ENCODE results near the gene IMPDH1.

The IMPDH1 gene

DNA sequence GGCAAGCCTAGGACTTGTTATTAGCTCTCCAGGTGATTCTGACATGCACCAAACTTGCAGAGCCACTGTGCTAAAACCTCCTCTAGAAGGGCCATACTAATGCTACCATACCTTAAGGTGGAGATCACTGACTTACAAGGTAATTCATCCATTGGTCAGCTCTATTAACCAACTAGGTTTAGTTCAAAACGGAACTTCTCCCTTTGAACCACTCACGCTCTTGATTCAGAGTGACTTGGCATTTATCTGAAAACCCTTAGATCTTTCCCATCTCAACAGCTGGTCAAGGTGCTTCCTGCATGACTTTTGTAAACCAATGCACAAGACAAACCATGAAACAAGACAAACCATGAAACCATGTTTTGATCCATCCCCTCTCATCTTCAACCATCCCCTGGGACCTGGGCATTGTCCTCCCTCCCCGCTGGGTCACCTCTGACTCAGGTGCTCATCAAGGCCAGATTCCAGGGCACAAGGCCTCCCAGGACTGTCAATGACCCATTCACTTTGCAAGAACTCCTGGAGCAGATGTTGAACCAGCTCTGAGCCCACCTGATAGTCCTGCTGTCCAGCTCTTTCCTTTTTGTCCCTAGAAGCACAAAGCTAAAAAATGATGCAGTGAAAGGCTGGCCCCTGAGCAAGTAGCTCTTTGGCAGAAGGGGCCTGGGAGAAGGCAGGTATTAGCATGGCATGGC, 18.8 kb downstream of the IMPDH1 start:
- no peak overlapping the region for H3K4me3 ChIP-seq (ENCODE audit: low read length)
- no peak overlapping the region for H3K9ac ChIP-seq (ENCODE audit: low read depth, low read length)
- peaks cover 31% of the 10 kb centered on the region for H3K36me3 ChIP-seq (ENCODE audit: insufficient read depth, low read length)
- no peaks in the 10 kb centered on the region for H3K4me1 ChIP-seq (ENCODE audit: control insufficient read depth, insufficient read depth, low read length)
- no peaks in the 10 kb centered on the region for H3K9me3 ChIP-seq (replicated peaks; ENCODE audit: low read length)
- no peak overlapping the region for H3K4me2 ChIP-seq (ENCODE audit: low read length)
- peaks cover 5% of the 10 kb centered on the region for H3K27me3 ChIP-seq (ENCODE audit: control insufficient read depth, insufficient read depth, low read length)

DNA sequence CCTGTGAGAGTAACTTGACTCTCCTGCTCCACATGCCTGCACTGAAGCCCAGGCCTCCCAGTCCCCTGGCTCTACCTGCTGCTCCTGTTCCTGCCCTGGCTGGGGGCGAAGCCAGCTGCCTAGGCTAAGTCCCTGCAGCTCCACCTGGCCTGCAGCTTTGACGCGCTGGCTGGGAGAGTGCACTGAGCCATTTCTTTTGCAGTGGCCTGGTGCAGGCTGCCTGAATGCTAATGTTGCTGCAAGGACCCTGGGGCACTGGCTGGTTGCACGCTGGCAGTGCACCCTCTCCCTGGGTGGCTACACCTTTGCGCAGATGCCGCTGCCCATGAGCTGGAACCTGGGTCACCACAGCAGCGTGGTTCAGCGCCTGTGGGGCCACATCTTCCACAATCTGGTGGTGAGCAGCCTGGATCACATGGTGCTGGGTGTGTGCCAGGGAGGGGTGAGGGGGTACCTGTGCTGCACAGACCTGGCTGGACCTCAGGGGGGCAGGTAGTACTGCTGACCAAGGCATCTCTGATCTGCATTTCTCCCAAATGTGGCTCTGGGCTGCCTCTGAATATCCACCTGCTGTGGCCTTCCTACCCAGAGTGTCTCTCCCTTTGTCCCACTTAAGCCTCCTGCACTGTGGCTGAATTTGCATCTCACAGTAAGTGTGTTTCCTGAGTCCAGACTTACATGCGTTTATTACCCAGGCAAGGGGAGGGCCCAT, 20.0 kb downstream of the IMPDH1 start:
- H3K27me3 ChIP-seq (ENCODE audit: control insufficient read depth, insufficient read depth, low read length) = peaks cover 5% of the 10 kb centered on the region

DNA sequence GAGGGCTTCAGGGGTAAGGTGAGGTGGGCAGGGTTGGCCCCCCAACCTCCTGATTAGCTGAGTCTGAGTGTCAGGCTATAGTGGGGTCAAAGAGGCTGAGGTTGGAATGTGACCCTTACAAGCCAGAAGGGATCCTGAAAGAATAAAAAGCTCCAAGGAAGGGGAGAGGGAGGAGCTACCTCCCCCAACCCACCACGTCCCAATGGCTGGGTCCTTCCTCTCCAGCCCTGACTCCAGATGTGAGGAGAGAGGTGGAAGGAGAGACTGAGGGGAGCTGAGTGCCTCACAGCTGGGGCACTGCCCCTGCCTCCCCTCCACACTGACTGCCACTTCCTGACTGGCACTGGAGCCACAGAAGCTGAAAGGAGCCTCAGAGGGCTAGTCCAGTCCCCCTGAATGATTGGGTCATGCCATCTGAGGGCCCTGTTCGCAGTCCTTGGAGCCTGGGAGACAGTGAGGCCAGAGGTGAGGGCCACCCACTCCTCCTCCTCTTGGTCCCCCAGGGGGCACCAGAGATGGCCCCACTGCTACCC, 20.6 kb downstream of the IMPDH1 start:
- Histone ChIP-seq H3K4me2 (ENCODE audit: low read length) (no peak overlapping the region), H3K4me3 (ENCODE audit: low read length) (no peak overlapping the region), H3K36me3 (ENCODE audit: insufficient read depth, low read length) (peaks cover 14% of the 10 kb centered on the region), H3K9me3 (replicated peaks; ENCODE audit: low read length) (no peaks in the 10 kb centered on the region), H3K9ac (ENCODE audit: low read depth, low read length) (no peak overlapping the region), H3K27me3 (ENCODE audit: control insufficient read depth, insufficient read depth, low read length) (peaks cover 5% of the 10 kb centered on the region), H3K4me1 (ENCODE audit: control insufficient read depth, insufficient read depth, low read length) (no peaks in the 10 kb centered on the region)

More for the DNA sequence above, 20.0 kb downstream of the IMPDH1 start:
- H3K9ac ChIP-seq (ENCODE audit: low read depth, low read length) = no peak overlapping the region
- H3K36me3 ChIP-seq (ENCODE audit: insufficient read depth, low read length) = peaks cover 19% of the 10 kb centered on the region
- no peaks in the 10 kb centered on the region for H3K9me3 ChIP-seq (replicated peaks; ENCODE audit: low read length)
- H3K4me2 ChIP-seq (ENCODE audit: low read length) = no peak overlapping the region
- no peak overlapping the region for H3K4me3 ChIP-seq (ENCODE audit: low read length)
- H3K4me1 ChIP-seq (ENCODE audit: control insufficient read depth, insufficient read depth, low read length) = no peaks in the 10 kb centered on the region

DNA sequence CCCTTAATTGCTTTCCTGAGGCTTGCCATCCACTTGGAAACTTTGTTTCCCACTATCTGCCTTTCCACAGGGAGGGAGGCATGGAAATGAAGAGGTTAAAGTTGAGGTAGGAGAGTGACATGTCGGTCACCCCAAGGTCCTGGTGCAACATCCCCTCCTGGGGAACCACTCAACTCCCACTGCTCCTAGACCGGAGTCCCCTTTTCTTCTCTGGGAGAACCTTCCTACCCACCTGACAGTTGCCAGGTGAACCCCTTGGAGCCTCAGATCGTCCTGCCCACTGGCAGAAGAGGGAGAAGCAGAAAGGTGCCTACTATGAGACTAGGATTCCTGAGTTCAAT, 21.7 kb downstream of the IMPDH1 start:
- Histone ChIP-seq H3K36me3 (ENCODE audit: insufficient read depth, low read length) (peaks cover 8% of the 10 kb centered on the region), H3K4me1 (ENCODE audit: control insufficient read depth, insufficient read depth, low read length) (peaks cover 5% of the 10 kb centered on the region), H3K4me2 (ENCODE audit: low read length) (no peak overlapping the region), H3K27me3 (ENCODE audit: control insufficient read depth, insufficient read depth, low read length) (peaks cover 5% of the 10 kb centered on the region), H3K4me3 (ENCODE audit: low read length) (no peak overlapping the region), H3K9me3 (replicated peaks; ENCODE audit: low read length) (no peaks in the 10 kb centered on the region), H3K9ac (ENCODE audit: low read depth, low read length) (no peak overlapping the region)

DNA sequence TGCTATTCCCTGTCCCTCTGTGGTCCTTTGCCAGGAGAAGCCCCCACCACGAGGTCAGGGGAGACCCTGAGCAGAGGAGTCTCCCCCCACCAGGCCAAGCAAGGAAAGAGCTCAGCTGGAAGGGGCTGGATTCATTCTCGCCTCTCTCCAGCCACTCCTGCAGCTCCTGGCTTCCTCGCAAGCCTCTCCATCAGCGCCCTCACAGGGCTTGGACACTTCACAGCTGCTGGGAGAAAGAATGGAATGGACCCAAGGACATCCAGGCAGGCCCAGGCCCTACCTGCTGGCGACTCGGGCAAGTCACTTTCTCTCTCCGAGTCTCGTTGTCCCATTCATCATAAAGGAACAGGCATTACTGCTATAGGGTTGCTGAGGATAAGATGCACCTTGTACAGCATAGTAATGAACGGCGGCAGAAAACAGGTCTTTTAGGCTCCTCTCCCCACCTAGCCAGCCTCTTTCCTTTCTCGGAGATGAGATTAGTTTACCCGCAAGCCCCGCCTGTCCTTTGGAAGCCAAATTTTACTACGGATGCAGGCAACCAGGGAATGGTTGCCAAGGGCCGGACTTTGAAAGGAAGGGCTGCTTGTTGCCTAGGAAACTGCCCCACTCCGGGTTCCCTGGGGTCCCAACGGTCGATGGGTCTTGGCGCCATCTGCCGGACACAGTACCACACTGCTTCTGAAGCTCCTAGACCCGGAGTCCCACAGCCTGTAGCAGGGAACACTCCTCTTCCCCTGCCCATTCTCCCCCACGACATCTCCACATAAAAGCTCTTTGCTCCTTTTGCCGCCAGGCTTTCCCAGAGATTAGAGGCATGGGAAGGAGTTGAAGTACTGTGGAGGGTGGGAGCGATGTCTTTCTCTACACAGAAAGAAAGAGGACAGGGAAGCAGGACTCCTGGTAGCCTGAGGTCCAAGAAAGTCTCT, 22.3 kb downstream of the IMPDH1 start:
- Histone ChIP-seq H3K9ac (ENCODE audit: low read depth, low read length) (no peak overlapping the region), H3K36me3 (ENCODE audit: insufficient read depth, low read length) (peaks cover 8% of the 10 kb centered on the region), H3K4me3 (ENCODE audit: low read length) (no peak overlapping the region), H3K9me3 (replicated peaks; ENCODE audit: low read length) (no peaks in the 10 kb centered on the region), H3K4me2 (ENCODE audit: low read length) (no peak overlapping the region), H3K27me3 (ENCODE audit: control insufficient read depth, insufficient read depth, low read length) (peaks cover 5% of the 10 kb centered on the region), H3K4me1 (ENCODE audit: control insufficient read depth, insufficient read depth, low read length) (peaks cover 5% of the 10 kb centered on the region)

DNA sequence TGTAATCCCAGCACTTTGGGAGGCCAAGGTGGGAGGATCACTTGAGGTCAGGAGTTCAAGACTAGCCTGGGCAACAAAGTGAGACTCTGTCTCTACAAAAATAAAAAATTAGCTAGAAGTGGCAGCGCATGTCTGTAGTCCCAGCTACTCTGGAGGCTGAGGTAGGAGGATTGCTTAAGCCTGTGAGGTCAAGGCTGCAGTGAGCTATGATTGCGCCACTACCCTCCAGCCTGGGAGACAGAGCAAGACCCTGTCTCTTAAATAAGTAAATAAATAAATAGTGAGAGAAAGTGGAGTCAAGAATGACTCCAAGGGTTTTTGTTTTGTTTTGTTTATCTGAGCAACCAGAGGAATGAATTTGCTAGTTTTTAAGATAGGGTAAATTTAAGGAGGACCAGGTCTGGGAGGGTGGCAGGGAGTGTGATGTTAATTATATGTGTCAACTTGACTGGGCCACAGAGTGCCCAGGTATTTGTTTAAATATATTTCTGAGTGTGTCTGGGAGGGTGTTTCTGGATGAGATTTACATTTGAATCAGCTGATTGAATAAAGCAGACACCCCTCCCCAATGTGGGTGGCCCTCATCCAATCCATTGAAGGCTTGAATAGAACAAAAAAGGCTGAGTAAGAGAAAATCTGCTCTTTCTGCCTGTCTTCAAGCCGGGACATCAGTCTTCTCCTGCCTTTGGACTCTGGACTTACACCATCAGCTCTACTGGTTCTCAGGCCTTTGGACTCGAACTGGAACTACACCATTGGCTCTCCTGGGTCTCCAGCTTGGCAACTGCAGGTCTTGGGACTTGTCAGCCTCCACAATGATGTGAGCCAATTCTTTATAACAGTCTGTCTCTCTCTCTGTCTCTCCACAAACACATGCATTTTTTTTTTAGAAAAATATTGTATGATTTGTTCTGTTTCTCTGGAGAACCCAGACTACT, 23.5 kb downstream of the IMPDH1 start:
- H3K4me3 ChIP-seq (ENCODE audit: low read length) = no peak overlapping the region
- H3K4me1 ChIP-seq (ENCODE audit: control insufficient read depth, insufficient read depth, low read length) = peaks cover 5% of the 10 kb centered on the region
- H3K36me3 ChIP-seq (ENCODE audit: insufficient read depth, low read length) = peaks cover under 1% of the 10 kb centered on the region
- H3K9ac ChIP-seq (ENCODE audit: low read depth, low read length) = no peak overlapping the region
- H3K27me3 ChIP-seq (ENCODE audit: control insufficient read depth, insufficient read depth, low read length) = peaks cover 5% of the 10 kb centered on the region
- H3K9me3 ChIP-seq (replicated peaks; ENCODE audit: low read length) = no peaks in the 10 kb centered on the region
- H3K4me2 ChIP-seq (ENCODE audit: low read length) = no peak overlapping the region

DNA sequence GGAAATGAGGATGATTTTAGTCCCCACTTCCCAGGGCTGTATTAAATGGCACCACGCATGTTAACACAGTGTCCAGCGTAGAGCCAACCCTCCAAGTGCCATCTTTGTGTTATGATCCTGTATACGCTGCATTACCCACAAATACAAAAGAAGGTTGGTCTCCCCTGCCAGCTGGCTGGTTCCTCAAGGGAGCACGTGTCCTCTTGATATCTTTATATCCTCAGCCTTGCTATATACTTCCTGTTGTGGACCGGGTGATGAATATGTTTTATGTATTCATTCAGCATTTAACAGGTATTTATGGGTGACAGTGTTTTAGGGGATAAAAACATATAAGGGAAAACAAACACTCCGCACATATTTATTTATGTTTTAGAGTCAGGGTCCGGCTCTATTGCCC, 25.1 kb downstream of the IMPDH1 start:
- no peak overlapping the region for H3K9ac ChIP-seq (ENCODE audit: low read depth, low read length)
- peaks cover 5% of the 10 kb centered on the region for H3K27me3 ChIP-seq (ENCODE audit: control insufficient read depth, insufficient read depth, low read length)
- H3K9me3 ChIP-seq (replicated peaks; ENCODE audit: low read length) = no peaks in the 10 kb centered on the region
- no peak overlapping the region for H3K4me3 ChIP-seq (ENCODE audit: low read length)
- H3K4me2 ChIP-seq (ENCODE audit: low read length) = no peak overlapping the region
- H3K36me3 ChIP-seq (ENCODE audit: insufficient read depth, low read length) = no peaks in the 10 kb centered on the region
- peaks cover 5% of the 10 kb centered on the region for H3K4me1 ChIP-seq (ENCODE audit: control insufficient read depth, insufficient read depth, low read length)

DNA sequence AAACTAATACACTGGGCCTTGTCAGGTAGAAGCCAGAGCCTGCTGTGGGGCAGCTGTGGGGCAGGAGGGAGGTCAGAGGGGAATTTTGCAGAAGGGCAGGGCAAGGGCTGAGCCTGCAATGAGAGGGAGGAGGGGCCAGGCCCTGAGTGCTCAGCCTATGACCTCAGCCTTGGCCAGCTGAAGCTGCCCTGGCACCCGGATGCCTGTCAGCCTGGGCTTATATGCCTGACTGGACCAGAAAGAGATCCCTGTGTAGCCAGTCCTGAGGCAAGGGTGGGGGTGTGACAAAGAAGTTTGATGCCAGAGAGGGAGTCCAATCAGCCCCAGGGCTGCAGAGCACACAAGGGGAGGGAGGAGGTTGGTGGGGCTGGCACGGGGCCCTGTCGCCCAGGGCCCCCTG, 26.0 kb downstream of the IMPDH1 start:
- no peak overlapping the region for H3K4me3 ChIP-seq (ENCODE audit: low read length)
- H3K9me3 ChIP-seq (replicated peaks; ENCODE audit: low read length) = no peaks in the 10 kb centered on the region
- peaks cover 6% of the 10 kb centered on the region for H3K27me3 ChIP-seq (ENCODE audit: control insufficient read depth, insufficient read depth, low read length)
- no peak overlapping the region for H3K4me2 ChIP-seq (ENCODE audit: low read length)
- H3K4me1 ChIP-seq (ENCODE audit: control insufficient read depth, insufficient read depth, low read length) = peaks cover 5% of the 10 kb centered on the region
- H3K36me3 ChIP-seq (ENCODE audit: insufficient read depth, low read length) = no peaks in the 10 kb centered on the region
- no peak overlapping the region for H3K9ac ChIP-seq (ENCODE audit: low read depth, low read length)

DNA sequence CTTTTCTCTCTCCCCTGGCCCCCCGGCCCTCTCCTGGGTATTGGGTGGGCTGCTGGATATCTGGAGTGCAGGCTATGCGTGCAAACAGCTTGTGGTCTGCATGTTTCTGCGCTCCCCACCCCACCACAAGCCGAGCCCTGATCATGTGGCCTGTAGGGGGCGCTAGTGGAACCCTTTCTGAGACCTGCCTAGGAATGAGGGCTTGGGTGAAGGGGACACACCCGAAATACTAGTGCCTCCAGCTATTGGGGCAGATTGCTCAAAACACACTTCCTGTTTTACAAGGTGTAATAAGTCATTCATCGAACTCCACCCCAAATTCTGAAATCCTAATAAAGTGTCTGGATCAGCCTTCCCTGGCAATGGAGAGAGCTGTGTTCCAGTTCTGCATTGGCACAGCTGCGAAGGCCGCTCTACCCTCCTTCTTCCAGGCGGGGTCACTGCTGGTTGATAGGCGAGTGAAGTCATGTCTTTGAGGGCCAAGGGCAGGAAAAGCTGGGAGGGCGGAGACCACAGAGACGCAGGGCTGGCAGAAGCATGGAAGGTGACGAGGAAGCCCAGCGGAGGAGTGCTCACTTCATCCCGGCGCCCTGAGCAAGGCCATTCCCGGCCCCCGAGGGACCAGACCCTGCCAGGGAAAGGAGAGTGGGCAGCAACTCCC, 28.5 kb downstream of the IMPDH1 start:
- Histone ChIP-seq H3K36me3 (ENCODE audit: insufficient read depth, low read length) (no peaks in the 10 kb centered on the region), H3K4me3 (ENCODE audit: low read length) (no peak overlapping the region), H3K4me2 (ENCODE audit: low read length) (no peak overlapping the region), H3K9me3 (replicated peaks; ENCODE audit: low read length) (no peaks in the 10 kb centered on the region), H3K27me3 (ENCODE audit: control insufficient read depth, insufficient read depth, low read length) (peaks cover 10% of the 10 kb centered on the region), H3K9ac (ENCODE audit: low read depth, low read length) (no peak overlapping the region), H3K4me1 (ENCODE audit: control insufficient read depth, insufficient read depth, low read length) (peaks cover 5% of the 10 kb centered on the region)

DNA sequence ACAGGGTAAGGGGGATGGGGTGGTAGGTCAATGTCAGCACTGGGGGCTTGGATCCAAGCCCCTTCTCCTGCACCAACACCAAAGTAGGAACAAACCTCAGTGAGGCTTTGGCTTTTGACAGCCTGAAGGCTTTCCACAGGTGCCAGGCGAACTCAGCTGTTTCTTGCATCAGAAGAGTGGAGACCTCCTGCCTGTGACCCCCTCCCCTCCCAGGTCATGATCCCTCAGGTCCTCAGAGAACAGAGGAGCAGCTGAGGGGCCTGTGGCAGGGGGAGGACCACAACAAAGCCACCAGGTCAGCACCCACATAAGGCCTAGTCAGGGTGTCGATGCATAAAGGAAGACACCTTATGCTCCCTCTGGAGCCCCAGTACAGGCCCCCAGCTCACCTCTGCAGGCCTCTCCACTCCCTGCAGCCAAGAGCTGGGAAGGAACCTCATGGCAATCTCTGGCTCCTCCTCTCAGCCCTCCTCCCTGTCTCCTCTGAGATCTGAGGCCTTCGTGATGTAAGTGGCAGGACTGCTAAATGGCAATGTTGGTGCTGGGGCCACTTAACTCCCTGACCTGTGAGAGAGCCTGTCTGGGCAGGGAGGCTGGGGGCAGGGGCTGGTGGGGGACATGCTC, 29.2 kb downstream of the IMPDH1 start:
- Histone ChIP-seq H3K36me3 (ENCODE audit: insufficient read depth, low read length) (no peaks in the 10 kb centered on the region), H3K4me1 (ENCODE audit: control insufficient read depth, insufficient read depth, low read length) (peaks cover 5% of the 10 kb centered on the region), H3K9me3 (replicated peaks; ENCODE audit: low read length) (no peaks in the 10 kb centered on the region), H3K4me2 (ENCODE audit: low read length) (no peak overlapping the region), H3K27me3 (ENCODE audit: control insufficient read depth, insufficient read depth, low read length) (peaks cover 10% of the 10 kb centered on the region), H3K9ac (ENCODE audit: low read depth, low read length) (no peak overlapping the region), H3K4me3 (ENCODE audit: low read length) (no peak overlapping the region)
